ENCODE measurements around the gene NNAT.

NNAT gene

DNA sequence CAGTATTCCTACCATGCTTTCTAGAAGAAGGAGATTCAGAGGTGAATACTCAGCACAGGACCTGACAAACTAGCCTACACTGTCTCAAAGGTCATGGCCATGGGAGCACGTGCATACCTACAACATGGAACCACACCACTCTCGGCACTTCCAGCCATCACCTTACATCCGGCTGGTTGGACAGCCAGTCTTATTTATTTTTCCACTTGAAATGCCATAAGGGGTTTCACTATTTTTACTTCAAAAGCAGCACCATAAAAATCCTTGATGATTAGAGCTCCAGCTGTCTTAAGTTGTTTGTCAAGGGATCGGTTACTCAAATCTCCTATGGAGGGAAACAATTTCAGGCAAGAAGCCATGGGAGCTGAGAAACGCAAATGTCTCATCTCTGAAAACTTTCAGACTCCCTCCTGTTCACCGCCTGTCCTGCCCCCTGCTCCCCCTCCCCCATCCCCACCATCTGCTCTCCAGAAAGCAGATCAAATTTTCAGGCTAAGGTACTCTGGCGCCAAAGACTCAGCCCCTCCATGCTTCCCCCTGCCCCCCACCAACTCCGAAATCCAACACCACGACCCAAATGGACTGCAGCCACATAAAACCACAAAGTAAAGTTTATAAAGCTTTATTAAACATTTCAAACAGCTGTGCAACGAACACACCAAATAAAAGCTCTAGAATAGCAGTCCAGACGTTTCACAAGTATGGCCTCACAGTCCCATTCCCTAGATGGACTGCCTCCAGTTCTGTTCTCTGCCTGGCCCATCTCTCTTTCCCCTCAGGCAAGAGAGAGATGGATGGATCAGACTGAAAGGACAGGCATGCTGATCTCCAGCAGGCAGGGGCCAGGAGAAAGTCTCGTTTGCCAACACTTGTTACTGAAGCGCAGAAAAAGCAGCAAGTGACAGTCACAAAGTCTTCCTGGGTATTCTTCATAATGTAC lies 4.0 kb upstream of the NNAT start:
- no peaks in the 10 kb centered on the region for H3K4me1 ChIP-seq (ENCODE audit: insufficient read depth, low read length)

DNA sequence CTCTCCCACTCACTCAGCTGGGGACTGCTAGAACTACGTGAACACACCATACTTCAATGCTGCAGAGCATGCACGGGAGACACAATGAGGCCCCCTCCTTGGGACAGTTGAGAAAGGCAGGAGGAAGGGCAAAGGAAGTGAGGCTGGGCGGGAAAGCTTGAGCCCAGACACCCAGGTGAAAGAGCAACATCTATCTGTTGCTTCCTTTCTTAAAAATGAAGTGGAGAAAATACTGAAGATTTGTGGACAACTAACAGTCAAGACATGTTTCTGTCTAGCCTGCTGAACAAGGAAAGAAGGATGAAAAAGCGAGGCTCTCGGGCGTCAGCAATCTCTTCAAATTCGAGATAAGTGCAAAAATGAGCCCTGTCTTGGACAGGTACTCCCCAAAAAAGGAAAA lies 3.0 kb upstream of the NNAT start:
- TF ChIP-seq, protein P1, sequence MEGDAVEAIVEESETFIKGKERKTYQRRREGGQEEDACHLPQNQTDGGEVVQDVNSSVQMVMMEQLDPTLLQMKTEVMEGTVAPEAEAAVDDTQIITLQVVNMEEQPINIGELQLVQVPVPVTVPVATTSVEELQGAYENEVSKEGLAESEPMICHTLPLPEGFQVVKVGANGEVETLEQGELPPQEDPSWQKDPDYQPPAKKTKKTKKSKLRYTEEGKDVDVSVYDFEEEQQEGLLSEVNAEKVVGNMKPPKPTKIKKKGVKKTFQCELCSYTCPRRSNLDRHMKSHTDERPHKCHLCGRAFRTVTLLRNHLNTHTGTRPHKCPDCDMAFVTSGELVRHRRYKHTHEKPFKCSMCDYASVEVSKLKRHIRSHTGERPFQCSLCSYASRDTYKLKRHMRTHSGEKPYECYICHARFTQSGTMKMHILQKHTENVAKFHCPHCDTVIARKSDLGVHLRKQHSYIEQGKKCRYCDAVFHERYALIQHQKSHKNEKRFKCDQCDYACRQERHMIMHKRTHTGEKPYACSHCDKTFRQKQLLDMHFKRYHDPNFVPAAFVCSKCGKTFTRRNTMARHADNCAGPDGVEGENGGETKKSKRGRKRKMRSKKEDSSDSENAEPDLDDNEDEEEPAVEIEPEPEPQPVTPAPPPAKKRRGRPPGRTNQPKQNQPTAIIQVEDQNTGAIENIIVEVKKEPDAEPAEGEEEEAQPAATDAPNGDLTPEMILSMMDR (IDR thresholded peaks at IDR 0.05; ENCODE audit: borderline replicate concordance, extremely low read depth, low read length, poor library complexity, severe bottlenecking), result no peak
- no peak for TF ChIP-seq EZH2 (IDR thresholded peaks at IDR 0.05; ENCODE audit: borderline replicate concordance, low read depth, low read length, severe bottlenecking)
- Histone ChIP-seq H3K36me3 (ENCODE audit: insufficient read depth, low read length) (peaks cover 45% of the 10 kb centered on the region), H3K79me2 (ENCODE audit: insufficient read depth, low read length) (peaks cover 30% of the 10 kb centered on the region)

More for the DNA sequence above, 4.0 kb upstream of the NNAT start:
- no peak overlapping the region for H2AFZ ChIP-seq (ENCODE audit: low read depth, low read length)
- H3K4me3 ChIP-seq (ENCODE audit: low read depth in 1 of 2, low read length in 2 of 2), result no peak overlapping the region
- peaks cover 49% of the 10 kb centered on the region for H3K36me3 ChIP-seq (ENCODE audit: insufficient read depth, low read length)
- no peak overlapping the region for H3K4me2 ChIP-seq (ENCODE audit: insufficient read depth, low read length)
- H3K9me3 ChIP-seq (ENCODE audit: insufficient read depth, low read length, severe bottlenecking), result no peaks in the 10 kb centered on the region
- no peak overlapping the region for H3K27ac ChIP-seq (ENCODE audit: low read length)
- H3K9ac ChIP-seq (ENCODE audit: low read depth, low read length), result no peak overlapping the region
- H3K79me2 ChIP-seq (ENCODE audit: insufficient read depth, low read length), result peaks cover 23% of the 10 kb centered on the region
- peaks cover 40% of the 10 kb centered on the region; the same call in 1 of the 2 replicates for H4K20me1 ChIP-seq (ENCODE audit: insufficient read depth, low read length)
- TF ChIP-seq, protein P1 (IDR thresholded peaks at IDR 0.05; ENCODE audit: borderline replicate concordance, extremely low read depth, low read length, poor library complexity, severe bottlenecking), result no peak
- no peak for TF ChIP-seq EZH2 (IDR thresholded peaks at IDR 0.05; ENCODE audit: borderline replicate concordance, low read depth, low read length, severe bottlenecking)
- DNase-seq, result no peak
- ATAC-seq (ENCODE audit: insufficient read depth, low read depth), result no peak
- H3K27me3 ChIP-seq (ENCODE audit: insufficient read depth, low read length, poor library complexity), result no peaks in the 10 kb centered on the region

DNA sequence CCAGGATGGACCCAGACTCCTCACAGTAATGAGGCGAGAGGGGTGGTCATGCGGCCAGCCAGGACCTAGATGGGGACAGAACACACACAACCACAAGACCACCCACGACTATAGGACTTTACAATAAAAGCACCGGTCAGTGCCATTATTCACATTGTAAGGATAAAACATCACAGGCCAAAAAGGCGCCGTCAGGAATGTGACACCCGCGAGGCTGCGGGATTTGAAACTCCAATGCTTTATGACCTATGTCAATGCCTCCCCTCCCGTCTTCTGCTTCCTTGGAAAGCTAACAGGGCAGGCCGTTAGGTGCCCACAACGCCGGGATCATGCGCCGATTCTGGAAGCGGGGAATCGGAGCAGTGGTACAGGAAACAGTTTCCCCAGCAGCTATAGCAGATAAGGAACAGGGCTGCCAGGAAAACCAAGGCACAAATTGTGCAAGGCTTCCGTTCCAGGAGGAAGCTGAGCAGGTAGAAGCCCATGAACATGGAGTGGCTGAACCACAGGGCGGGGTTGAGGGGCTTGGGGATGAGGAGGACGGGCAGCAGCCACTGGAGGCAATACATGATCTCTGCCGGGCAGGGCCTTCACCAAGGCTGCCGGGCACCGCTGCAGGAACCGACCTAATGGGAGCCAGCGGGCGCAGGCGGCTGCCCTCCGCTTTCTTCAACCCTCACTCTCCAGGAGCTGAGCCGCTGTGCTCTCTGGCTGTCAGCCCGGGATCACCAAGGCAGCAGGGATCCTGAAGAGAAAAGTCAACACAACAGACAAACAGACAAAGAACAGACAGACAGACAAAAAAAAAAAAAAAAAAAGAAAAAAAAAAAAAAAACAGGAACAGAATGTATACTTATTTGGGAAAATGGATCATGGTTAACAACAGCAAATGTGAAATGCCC lies 2.2 kb upstream of the NNAT start:
- Histone ChIP-seq H3K9me3 (ENCODE audit: insufficient read depth, low read length, severe bottlenecking) (no peaks in the 10 kb centered on the region), H3K27me3 (ENCODE audit: insufficient read depth, low read length, poor library complexity) (no peaks in the 10 kb centered on the region), H3K27ac (ENCODE audit: low read length) (no peak overlapping the region), H3K36me3 (ENCODE audit: insufficient read depth, low read length) (peaks cover 37% of the 10 kb centered on the region), H3K4me2 (ENCODE audit: insufficient read depth, low read length) (no peak overlapping the region), H2AFZ (ENCODE audit: low read depth, low read length) (no peak overlapping the region), H3K4me3 (ENCODE audit: low read depth in 1 of 2, low read length in 2 of 2) (no peak overlapping the region), H3K9ac (ENCODE audit: low read depth, low read length) (no peak overlapping the region), H3K4me1 (ENCODE audit: insufficient read depth, low read length) (no peaks in the 10 kb centered on the region), H3K79me2 (ENCODE audit: insufficient read depth, low read length) (peaks cover 37% of the 10 kb centered on the region), H4K20me1 (ENCODE audit: insufficient read depth, low read length) (peaks cover 50% of the 10 kb centered on the region; the same call in 1 of the 2 replicates)
- TF ChIP-seq, protein P1 (IDR thresholded peaks at IDR 0.05; ENCODE audit: borderline replicate concordance, extremely low read depth, low read length, poor library complexity, severe bottlenecking), result no peak
- no peak for TF ChIP-seq EZH2 (IDR thresholded peaks at IDR 0.05; ENCODE audit: borderline replicate concordance, low read depth, low read length, severe bottlenecking)
- ATAC-seq (ENCODE audit: insufficient read depth, low read depth) (no peak), DNase-seq (no peak)

More for the DNA sequence above, 3.0 kb upstream of the NNAT start:
- Histone ChIP-seq H4K20me1 (ENCODE audit: insufficient read depth, low read length) (peaks cover 45% of the 10 kb centered on the region; the same call in 1 of the 2 replicates), H3K9ac (ENCODE audit: low read depth, low read length) (no peak overlapping the region), H3K27ac (ENCODE audit: low read length) (no peak overlapping the region), H3K9me3 (ENCODE audit: insufficient read depth, low read length, severe bottlenecking) (no peaks in the 10 kb centered on the region), H3K4me3 (ENCODE audit: low read depth in 1 of 2, low read length in 2 of 2) (no peak overlapping the region), H2AFZ (ENCODE audit: low read depth, low read length) (no peak overlapping the region), H3K27me3 (ENCODE audit: insufficient read depth, low read length, poor library complexity) (no peaks in the 10 kb centered on the region), H3K4me1 (ENCODE audit: insufficient read depth, low read length) (no peaks in the 10 kb centered on the region), H3K4me2 (ENCODE audit: insufficient read depth, low read length) (no peak overlapping the region)
- DNase-seq, result no peak
- ATAC-seq (ENCODE audit: insufficient read depth, low read depth), result no peak
